Middle frontal gyrus (tissue), 1 donor: ENCODE measurements around the gene MXD4.
A peak's percentile ranks its signal among the peaks of the same experiment; 100 is the strongest.

ENCODE experiments used
- DNase-seq: peaks from one replicate; pipeline ENCODE4 v3.0.0-alpha.2; 2015; ENCODE audit warnings: low spot score; ENCODE audit errors: extremely low spot score

Gene MXD4

GRCh38 chr4:2263926-2264321 is 2.0 kb upstream of the MXD4 start:
- no peak for DNase-seq

GRCh38 chr4:2262944-2263250 is 988 bp upstream of the MXD4 start:
- no peak for DNase-seq

GRCh38 chr4:2262145-2262943 is 435 bp upstream of the MXD4 start:
- DNase-seq, result peak; percentile 98

- no peak for DNase-seq
Observed at GRCh38 chr4:2261110-2261852, 628 bp downstream of the MXD4 start.

GRCh38 chr4:2260344-2261109 is 1.4 kb downstream of the MXD4 start:
- no peak for DNase-seq

- DNase-seq, result no peak
Observed at GRCh38 chr4:2259541-2260343, 2.2 kb downstream of the MXD4 start.

GRCh38 chr4:2259036-2259540 is 2.8 kb downstream of the MXD4 start:
- no peak for DNase-seq

GRCh38 chr4:2258091-2259035 is 3.5 kb downstream of the MXD4 start:
- DNase-seq, result no peak

GRCh38 chr4:2257361-2258081 is 4.4 kb downstream of the MXD4 start:
- no peak for DNase-seq

GRCh38 chr4:2256781-2257191 is 5.1 kb downstream of the MXD4 start:
- no peak for DNase-seq

- no peak for DNase-seq
Observed at GRCh38 chr4:2256156-2256731, 5.7 kb downstream of the MXD4 start.

GRCh38 chr4:2255501-2256155 is 6.3 kb downstream of the MXD4 start:
- DNase-seq, result no peak

GRCh38 chr4:2254665-2255500 is 7.0 kb downstream of the MXD4 start:
- DNase-seq, result no peak

- DNase-seq, result no peak
Observed at GRCh38 chr4:2253160-2254084, 8.5 kb downstream of the MXD4 start.

GRCh38 chr4:2252530-2253091 is 9.3 kb downstream of the MXD4 start:
- DNase-seq, result no peak
